ENCODE data around the gene TMEM163.
A peak's percentile ranks its signal among the peaks of the same experiment; 100 is the strongest.

Gene TMEM163

DNA sequence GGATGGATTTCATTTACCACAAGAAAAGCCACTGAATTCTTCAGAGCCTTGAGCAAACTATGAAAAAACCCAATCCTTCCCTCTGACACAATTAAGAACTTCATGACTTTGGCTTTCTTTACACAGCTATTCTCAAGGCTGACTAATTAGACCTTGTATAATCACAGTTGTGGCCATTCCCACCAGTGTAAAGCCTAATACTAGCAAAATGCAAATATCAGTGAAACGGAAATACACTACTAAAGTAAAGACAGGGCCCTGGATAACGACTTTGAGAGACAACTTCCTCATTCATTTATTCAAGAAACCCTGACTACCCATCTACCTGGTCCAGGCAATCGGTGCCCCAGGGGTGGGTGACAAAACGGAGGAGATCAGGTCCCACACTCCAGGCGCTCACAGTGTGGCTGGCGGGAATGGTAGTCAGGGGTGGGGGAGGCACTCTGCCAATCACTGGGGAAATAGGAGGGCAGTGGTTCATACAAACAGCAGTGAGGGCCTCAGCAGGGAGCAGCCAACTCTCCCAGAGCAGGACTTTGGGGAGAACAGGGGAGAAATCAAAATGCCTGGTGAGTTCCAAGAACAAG lies 28.1 kb downstream of the TMEM163 start:
- no peak for DNase-seq

DNA sequence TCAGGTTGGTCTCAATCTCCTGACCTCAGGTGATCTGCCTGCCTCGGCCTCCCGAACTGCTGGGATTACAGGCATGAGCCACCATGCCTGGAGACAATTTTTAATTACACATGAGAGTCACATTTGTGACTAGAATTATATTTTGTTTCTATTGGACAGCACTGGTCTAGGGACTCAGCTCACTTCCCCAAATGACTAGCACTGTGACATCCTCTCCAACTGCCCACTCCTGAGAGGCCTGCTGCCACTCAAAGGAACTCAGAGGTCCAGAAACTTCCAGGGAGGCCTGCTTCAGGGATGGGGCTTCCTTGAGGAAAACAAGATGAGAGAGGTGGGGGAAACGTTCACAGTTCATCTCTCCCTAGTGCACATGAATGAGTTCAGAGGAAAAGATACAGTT lies 29.5 kb downstream of the TMEM163 start:
- no peak for DNase-seq

- no peak for DNase-seq
Measured at GRCh38 chr2:134685967-134686366, 32.8 kb downstream of the TMEM163 start.

DNA sequence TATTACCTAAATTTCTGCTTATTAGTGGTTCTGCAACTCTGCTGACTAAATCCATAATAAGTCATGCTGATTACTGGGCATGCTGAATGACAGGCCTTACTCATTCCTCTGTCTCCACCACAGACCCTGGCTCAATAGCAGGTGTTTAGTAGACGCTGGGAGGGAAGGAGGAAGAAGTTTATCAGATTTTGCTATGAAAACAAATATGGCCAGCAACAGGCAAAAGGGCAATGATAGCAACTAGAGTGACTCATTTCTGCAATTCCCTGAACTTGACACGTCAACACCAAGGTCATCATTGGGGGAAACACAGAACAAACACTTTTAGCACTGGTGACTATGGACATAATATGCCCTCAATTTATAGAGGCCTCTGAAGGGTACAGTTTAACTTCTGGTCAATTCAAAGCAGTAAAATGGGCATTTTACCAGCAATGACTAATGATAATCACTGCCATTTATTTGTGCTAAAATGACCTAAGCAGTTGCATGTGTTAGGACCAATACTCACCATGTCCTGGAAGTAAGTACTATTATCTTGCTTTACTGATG lies 35.2 kb downstream of the TMEM163 start:
- DNase-seq, result peak in 1 of 5 experiments; percentile 83

DNA sequence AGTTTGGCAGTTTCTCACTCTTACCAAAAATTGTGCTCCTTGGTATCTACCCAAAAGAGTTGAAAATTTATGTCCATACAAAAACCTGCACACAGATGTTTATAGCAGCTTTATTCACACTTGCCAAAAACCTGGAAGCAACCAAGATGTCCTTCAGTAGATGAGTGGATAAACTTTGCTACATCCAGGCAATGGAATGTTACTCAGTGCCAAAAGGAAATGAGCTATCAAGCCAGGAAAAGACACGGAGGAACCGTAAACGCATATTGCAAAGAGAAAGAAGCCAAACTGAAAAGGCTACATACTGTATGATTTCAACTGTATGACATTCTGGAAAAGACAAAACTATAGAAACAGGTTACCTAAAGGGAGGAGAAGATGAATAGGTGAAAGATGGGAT lies 36.1 kb downstream of the TMEM163 start:
- DNase-seq, result no peak

GRCh38 chr2:134681201-134681600 lies 37.6 kb downstream of the TMEM163 start:
- DNase-seq, result no peak

- DNase-seq, result peak in 2 of 5 experiments; percentile 50 to 74
Measured at GRCh38 chr2:134679745-134680144, 39.1 kb downstream of the TMEM163 start.

DNA sequence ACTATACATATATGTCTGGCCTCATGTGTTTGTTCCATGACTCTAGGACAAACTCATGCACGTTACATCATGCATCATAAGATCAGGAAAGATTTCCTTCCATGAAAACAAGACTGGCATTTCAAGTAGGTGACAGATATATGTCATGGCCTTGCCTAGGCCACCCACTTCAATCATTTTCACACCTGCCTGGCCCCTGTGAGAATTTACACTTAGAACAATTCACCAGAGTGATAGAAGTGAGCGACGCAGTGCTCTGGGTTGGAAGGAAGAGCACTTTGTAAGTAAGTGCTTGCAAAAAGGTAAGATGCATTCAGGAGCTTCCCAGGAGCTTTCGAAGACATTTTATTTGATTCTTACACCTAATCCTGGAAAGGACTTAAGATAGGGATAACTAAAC lies 39.5 kb downstream of the TMEM163 start:
- DNase-seq, result peak in 1 of 5 experiments; percentile 21

GRCh38 chr2:134677856-134678756 lies 40.7 kb downstream of the TMEM163 start:
- DNase-seq, result no peak

- DNase-seq, result peak in 2 of 5 experiments; percentile 24 to 27
Measured at GRCh38 chr2:134676960-134677359, 41.8 kb downstream of the TMEM163 start.

- DNase-seq, result no peak
Measured at GRCh38 chr2:134675314-134675713, 43.5 kb downstream of the TMEM163 start.

GRCh38 chr2:134674687-134675086 lies 44.1 kb downstream of the TMEM163 start:
- DNase-seq, result no peak

DNA sequence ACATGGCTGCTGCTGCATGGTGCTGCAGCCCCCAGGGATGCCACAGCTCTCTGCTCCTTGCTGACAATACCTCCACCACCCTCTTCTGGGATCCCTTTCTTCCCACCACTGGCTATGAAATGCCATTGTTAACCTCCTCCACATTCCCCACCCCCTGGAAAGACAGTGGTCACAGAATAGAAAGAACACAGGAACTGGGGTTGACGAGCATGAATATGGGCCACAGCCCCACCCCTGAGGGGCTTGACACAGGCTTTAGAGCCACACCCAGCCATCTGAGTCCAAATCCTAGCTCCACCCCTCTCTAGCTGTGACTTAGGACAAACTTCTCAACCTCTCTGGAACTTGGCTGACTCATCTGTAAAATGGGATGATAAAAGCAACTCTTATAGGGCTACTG lies 47.3 kb downstream of the TMEM163 start:
- peak in 2 of 5 experiments; percentile 17 to 34 for DNase-seq

GRCh38 chr2:134670955-134671354 lies 47.8 kb downstream of the TMEM163 start:
- DNase-seq, result no peak

- peak in 3 of 5 experiments; percentile 39 to 93 (median 84) for DNase-seq
Measured at GRCh38 chr2:134669731-134670669, 48.8 kb downstream of the TMEM163 start.

GRCh38 chr2:134668821-134669220 lies 50.0 kb downstream of the TMEM163 start:
- peak in 4 of 5 experiments; percentile 24 to 92 (median 65) for DNase-seq

DNA sequence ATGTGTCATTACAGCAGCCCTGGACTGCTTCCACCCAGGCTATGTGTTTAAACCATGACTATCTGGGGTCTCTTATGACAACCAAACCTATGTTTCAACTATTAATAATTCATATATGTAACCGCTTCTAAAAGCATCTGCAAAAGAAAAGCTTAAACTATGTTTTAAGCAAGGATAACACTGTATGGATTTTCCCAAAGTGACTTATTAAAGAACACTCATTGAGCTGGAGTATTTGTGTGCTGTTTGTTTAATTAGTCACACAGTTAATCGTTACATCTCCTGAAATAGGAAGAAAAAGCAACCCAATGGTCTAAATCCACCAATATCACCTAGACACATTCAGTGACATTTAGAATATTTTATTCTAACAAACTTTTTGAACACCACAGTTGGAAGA lies 51.3 kb downstream of the TMEM163 start:
- no peak for DNase-seq

DNA sequence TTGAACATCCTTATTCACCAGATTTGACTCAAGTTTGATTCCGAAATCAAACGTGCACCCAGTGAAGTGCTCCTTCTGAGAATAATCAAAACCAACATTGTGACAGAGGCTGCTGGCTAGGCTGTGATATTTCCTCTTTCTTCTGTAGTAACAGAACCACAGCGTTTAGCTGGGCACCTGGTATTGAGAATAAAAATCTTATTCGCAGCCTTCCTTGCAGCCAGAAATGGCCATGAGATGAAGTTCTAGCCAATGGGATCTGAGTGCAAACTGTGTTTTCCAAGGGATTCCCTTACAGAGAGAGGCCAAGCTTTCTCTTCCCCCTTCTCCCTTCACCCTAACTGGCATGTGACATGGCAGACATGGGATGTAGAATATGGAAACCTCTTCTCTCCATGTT lies 51.7 kb downstream of the TMEM163 start:
- no peak for DNase-seq

- peak in 1 of 5 experiments; percentile 67 for DNase-seq
Measured at GRCh38 chr2:134665727-134666506, 52.9 kb downstream of the TMEM163 start.

- DNase-seq, result no peak
Measured at GRCh38 chr2:134663451-134664450, 55.0 kb downstream of the TMEM163 start.

Measured in T-helper 2 cell (primary cell).